Neural cell (in vitro differentiated cells): ENCODE measurements around the gene MYO1D. TPM values are rescaled to one million over a fixed set of nuclear protein-coding genes. Genes with fewer than 3 reads are reported as not detected.

Experiments used
- H2AFZ ChIP-seq: fragments of 200-600, 300-800 bp; sonication (generic), shearing (Covaris generic); 2 replicates; pipeline ENCODE4 v1.6.0; 2014; ENCODE audit warnings: low read depth, mild to moderate bottlenecking, antibody characterized with exemption, low read length, moderate library complexity
- H3F3A ChIP-seq: fragments of 200-600 bp; shearing (Covaris generic); 2 replicates; pipeline ENCODE4 v1.6.1; 2016; ENCODE audit warnings: mild to moderate bottlenecking, moderate library complexity, mixed read lengths, antibody characterized with exemption, low read length; ENCODE audit not compliant: insufficient read depth, poor library complexity, severe bottlenecking
- H3K27ac ChIP-seq: fragments of 200-600, 300-800 bp; sonication (generic), shearing (Covaris generic); 2 replicates; pipeline ENCODE4 v1.5.1; 2014; ENCODE audit warnings: mild to moderate bottlenecking, low read length, moderate library complexity
- H3K27me3 ChIP-seq: fragments of 300-800, 200-600 bp; sonication (generic), shearing (Covaris generic); 2 replicates; pipeline ENCODE4 v1.6.0; 2014; ENCODE audit warnings: mild to moderate bottlenecking, low read depth, low read length, moderate library complexity; ENCODE audit not compliant: insufficient read depth
- H3K36me3 ChIP-seq: fragments of 300-800, 200-600 bp; sonication (generic), shearing (Covaris generic); 2 replicates; pipeline ENCODE4 v1.5.1; 2014; ENCODE audit warnings: mild to moderate bottlenecking, antibody characterized with exemption, low read length, moderate library complexity; ENCODE audit not compliant: insufficient read depth
- H3K4me2 ChIP-seq: fragments of 300-800, 200-600 bp; sonication (generic), shearing (Covaris generic); 2 replicates; pipeline ENCODE4 v1.6.0; 2014; ENCODE audit warnings: mild to moderate bottlenecking, low read length
- H3K4me3 ChIP-seq: fragments of 300-800, 200-600 bp; sonication (generic), shearing (Covaris generic); 2 replicates; pipeline ENCODE4 v1.5.1; 2014; ENCODE audit warnings: mild to moderate bottlenecking, low read length, moderate library complexity
- H3K79me2 ChIP-seq: fragments of 200-600 bp; shearing (Covaris generic); replicated peaks from 2 replicates; pipeline ENCODE4 v1.6.0; 2014; ENCODE audit warnings: mild to moderate bottlenecking, low read length, moderate library complexity; ENCODE audit not compliant: insufficient read depth
- H3K9ac ChIP-seq: fragments of 300-800, 200-600 bp; sonication (generic), shearing (Covaris generic); 2 replicates; pipeline ENCODE4 v1.6.1; 2016; ENCODE audit warnings: mild to moderate bottlenecking, low read length, mixed read lengths
- H3K9me2 ChIP-seq: fragments of 200-600 bp; shearing (Covaris generic); 2 replicates; pipeline ENCODE4 v1.6.1; 2016; ENCODE audit warnings: mild to moderate bottlenecking, low read length, mixed read lengths; ENCODE audit not compliant: insufficient read depth
- H3K9me3 ChIP-seq: fragments of 200-600, 300-800 bp; sonication (generic), shearing (Covaris generic); 2 replicates; pipeline ENCODE4 v1.6.1; 2016; ENCODE audit warnings: mild to moderate bottlenecking, mixed run types, low read length, moderate library complexity, mixed read lengths
- H4K20me1 ChIP-seq: fragments of 200-600 bp; shearing (Covaris generic); 2 replicates; pipeline ENCODE4 v1.6.1; 2016; ENCODE audit warnings: mild to moderate bottlenecking, mixed run types; ENCODE audit not compliant: insufficient read depth
- CTCF ChIP-seq: fragments of 450-650 bp; IDR thresholded peaks from 2 replicates; pipeline ENCODE4 v1.5.1; 2014; ENCODE audit warnings: antibody characterized with exemption, mild to moderate bottlenecking, moderate library complexity; ENCODE audit not compliant: poor library complexity, severe bottlenecking
- EP300 ChIP-seq: fragments of 450-650 bp; conservative IDR thresholded peaks from 2 replicates; pipeline ENCODE4 v1.6.1; 2014; ENCODE audit warnings: antibody characterized with exemption, mild to moderate bottlenecking, moderate library complexity; ENCODE audit not compliant: poor library complexity, severe bottlenecking
- EZH2 ChIP-seq: fragments of 200-600, 300-800 bp; shearing (Covaris generic), sonication (generic); IDR thresholded peaks from 2 replicates; pipeline ENCODE4 v1.6.1; 2014; ENCODE audit warnings: antibody characterized with exemption, low read length, borderline replicate concordance, mild to moderate bottlenecking; ENCODE audit not compliant: insufficient read depth, poor library complexity, severe bottlenecking
- MXI1 ChIP-seq: fragments of 450-650 bp; conservative IDR thresholded peaks from 2 replicates; pipeline ENCODE4 v1.6.1; 2014; ENCODE audit warnings: antibody characterized with exemption, mild to moderate bottlenecking; ENCODE audit not compliant: poor library complexity, severe bottlenecking
- POLR2AphosphoS5 ChIP-seq: IDR thresholded peaks from 2 replicates; pipeline ENCODE4 v1.6.1; 2012
- RAD21 ChIP-seq: fragments of 450-650 bp; conservative IDR thresholded peaks from 2 replicates; pipeline ENCODE4 v1.6.1; 2014; ENCODE audit warnings: antibody characterized with exemption, mild to moderate bottlenecking, moderate library complexity
- REST ChIP-seq: IDR thresholded peaks from 2 replicates; pipeline ENCODE4 v1.6.1; 2012; ENCODE audit warnings: borderline replicate concordance
- SMC3 ChIP-seq: fragments of 450-650 bp; conservative IDR thresholded peaks from 2 replicates; pipeline ENCODE4 v1.6.1; 2014; ENCODE audit warnings: antibody characterized with exemption, mild to moderate bottlenecking, moderate library complexity; ENCODE audit not compliant: poor library complexity
- TAF1 ChIP-seq: IDR thresholded peaks from 2 replicates; pipeline ENCODE4 v1.6.1; 2012; ENCODE audit warnings: low read depth
- polyA plus RNA-seq: library from polyadenylated mRNA; depleted of rRNA; stranded (reverse); fragments of >200 nt; gene quantifications from 2 replicates; pipeline ENCODE4 v1.2.3, GENCODE V29; 2014

The MYO1D gene
- polyA plus RNA-seq, 1 donor from 2014 or later = 10.7 TPM

GRCh38 chr17:32684087-32684958 lies 192.6 kb downstream of the MYO1D start:
- Histone ChIP-seq H3F3A (no peaks in the 10 kb centered on the region), H3K4me2 (no peak overlapping the region), H3K9me3 (no peaks in the 10 kb centered on the region), H4K20me1 (no peaks in the 10 kb centered on the region), H3K9ac (no peak overlapping the region), H3K79me2 (no peaks in the 10 kb centered on the region), H3K9me2 (no peaks in the 10 kb centered on the region), H3K4me3 (no peak overlapping the region), H3K27ac (peak overlapping the region; percentile 72), H2AFZ (no peak overlapping the region), H3K27me3 (no peaks in the 10 kb centered on the region), H3K36me3 (no peaks in the 10 kb centered on the region)
- TF ChIP-seq EZH2 = no peak
- no peak for TF ChIP-seq REST
- TF ChIP-seq MXI1 = no peak
- no peak for TF ChIP-seq RAD21
- TF ChIP-seq TAF1 = no peak
- TF ChIP-seq EP300 = peak; percentile 84
- TF ChIP-seq CTCF = no peak
- TF ChIP-seq SMC3 = peak; percentile 12
- peak; percentile 15 for TF ChIP-seq POLR2AphosphoS5

GRCh38 chr17:32673964-32674363 lies 203.0 kb downstream of the MYO1D start:
- no peaks in the 10 kb centered on the region for H3K9me2 ChIP-seq
- no peak overlapping the region for H3K9ac ChIP-seq
- H3F3A ChIP-seq = no peaks in the 10 kb centered on the region
- TF ChIP-seq REST = no peak
- no peak for TF ChIP-seq MXI1
- TF ChIP-seq CTCF = no peak
- TF ChIP-seq TAF1 = no peak
- TF ChIP-seq RAD21 = no peak
- no peak for TF ChIP-seq SMC3
- no peak for TF ChIP-seq POLR2AphosphoS5
- no peak for TF ChIP-seq EP300
- no peak for TF ChIP-seq EZH2
- H3K9me3 ChIP-seq = no peaks in the 10 kb centered on the region
- no peaks in the 10 kb centered on the region for H4K20me1 ChIP-seq
- H2AFZ ChIP-seq = no peak overlapping the region
- H3K4me3 ChIP-seq = no peak overlapping the region
- H3K27me3 ChIP-seq = no peaks in the 10 kb centered on the region
- no peaks in the 10 kb centered on the region for H3K79me2 ChIP-seq
- H3K4me2 ChIP-seq = no peak overlapping the region
- H3K27ac ChIP-seq = no peak overlapping the region
- H3K36me3 ChIP-seq = no peaks in the 10 kb centered on the region
